OCI-LY3 (cell line): Measurements from ENCODE around the gene UQCC2.

Experiments used
- EZH2phosphoT487 ChIP-seq: fragments of 200-600 bp; shearing (Covaris generic); IDR thresholded peaks from 2 replicates; pipeline ENCODE4 v1.6.1; 2018; ENCODE audit warnings: antibody characterized with exemption, mixed run types, low read depth
- TF ChIP-seq, protein P1 (sequence below): fragments of 200-600, 300-600 bp; sonication (generic); IDR thresholded peaks from 2 replicates; pipeline ENCODE4 v1.5.1; 2014; ENCODE audit warnings: antibody characterized with exemption, low read length, low read depth

DNA sequence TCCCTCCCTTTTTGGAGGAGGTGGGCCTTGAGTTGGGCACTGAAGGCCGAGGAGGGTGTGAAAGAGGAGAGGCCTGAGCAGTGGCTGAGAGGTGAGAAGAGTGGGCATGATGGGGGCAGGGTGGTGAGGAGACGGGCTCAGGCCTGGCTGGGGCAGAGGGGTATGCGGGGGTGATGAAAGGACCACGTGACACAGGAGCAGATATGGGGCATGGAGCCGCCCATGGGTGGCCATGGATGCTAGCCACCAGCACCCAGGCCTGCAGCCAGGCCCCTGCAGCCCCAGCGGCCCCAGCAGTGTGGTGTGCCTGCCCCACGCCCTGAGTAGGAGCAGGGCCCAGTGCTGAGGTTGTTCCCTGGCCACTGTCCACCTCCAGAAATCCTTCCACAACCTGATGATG is 26.5 kb downstream of the UQCC2 start:
- TF ChIP-seq, protein P1, sequence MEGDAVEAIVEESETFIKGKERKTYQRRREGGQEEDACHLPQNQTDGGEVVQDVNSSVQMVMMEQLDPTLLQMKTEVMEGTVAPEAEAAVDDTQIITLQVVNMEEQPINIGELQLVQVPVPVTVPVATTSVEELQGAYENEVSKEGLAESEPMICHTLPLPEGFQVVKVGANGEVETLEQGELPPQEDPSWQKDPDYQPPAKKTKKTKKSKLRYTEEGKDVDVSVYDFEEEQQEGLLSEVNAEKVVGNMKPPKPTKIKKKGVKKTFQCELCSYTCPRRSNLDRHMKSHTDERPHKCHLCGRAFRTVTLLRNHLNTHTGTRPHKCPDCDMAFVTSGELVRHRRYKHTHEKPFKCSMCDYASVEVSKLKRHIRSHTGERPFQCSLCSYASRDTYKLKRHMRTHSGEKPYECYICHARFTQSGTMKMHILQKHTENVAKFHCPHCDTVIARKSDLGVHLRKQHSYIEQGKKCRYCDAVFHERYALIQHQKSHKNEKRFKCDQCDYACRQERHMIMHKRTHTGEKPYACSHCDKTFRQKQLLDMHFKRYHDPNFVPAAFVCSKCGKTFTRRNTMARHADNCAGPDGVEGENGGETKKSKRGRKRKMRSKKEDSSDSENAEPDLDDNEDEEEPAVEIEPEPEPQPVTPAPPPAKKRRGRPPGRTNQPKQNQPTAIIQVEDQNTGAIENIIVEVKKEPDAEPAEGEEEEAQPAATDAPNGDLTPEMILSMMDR, result no peak
- no peak for TF ChIP-seq EZH2phosphoT487
